ENCODE data around the gene FAM47C.

DNA sequence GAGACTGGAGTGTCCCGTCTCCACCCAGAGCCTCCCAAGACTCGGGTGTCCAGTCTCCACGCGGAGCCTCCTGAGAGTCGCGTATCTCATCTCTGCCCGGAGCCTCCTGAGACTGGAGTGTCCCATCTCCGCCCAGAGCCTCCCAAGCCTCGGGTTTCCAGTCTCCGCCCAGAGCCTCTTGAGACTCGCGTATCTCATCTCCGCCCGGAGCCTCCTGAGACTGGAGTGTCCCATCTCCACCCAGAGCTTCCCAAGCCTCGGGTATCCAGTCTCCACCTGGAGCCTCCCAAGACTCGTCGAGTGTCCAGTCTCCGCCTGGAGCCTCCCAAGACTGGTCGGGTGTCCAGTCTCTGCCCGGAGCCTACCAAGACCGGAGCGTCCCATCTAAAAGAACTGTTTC is 2.3 kb downstream of the FAM47C start:
- TF ChIP-seq POLR2A (IDR thresholded peaks at IDR 0.05) = no peak
- TF ChIP-seq, protein P1, sequence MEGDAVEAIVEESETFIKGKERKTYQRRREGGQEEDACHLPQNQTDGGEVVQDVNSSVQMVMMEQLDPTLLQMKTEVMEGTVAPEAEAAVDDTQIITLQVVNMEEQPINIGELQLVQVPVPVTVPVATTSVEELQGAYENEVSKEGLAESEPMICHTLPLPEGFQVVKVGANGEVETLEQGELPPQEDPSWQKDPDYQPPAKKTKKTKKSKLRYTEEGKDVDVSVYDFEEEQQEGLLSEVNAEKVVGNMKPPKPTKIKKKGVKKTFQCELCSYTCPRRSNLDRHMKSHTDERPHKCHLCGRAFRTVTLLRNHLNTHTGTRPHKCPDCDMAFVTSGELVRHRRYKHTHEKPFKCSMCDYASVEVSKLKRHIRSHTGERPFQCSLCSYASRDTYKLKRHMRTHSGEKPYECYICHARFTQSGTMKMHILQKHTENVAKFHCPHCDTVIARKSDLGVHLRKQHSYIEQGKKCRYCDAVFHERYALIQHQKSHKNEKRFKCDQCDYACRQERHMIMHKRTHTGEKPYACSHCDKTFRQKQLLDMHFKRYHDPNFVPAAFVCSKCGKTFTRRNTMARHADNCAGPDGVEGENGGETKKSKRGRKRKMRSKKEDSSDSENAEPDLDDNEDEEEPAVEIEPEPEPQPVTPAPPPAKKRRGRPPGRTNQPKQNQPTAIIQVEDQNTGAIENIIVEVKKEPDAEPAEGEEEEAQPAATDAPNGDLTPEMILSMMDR (IDR thresholded peaks at IDR 0.05) = no peak
